Upper lobe of left lung (tissue), 6 donors: Measurements from ENCODE around the gene ANGEL2. TPM values are rescaled to one million over a fixed set of nuclear protein-coding genes. Genes with fewer than 3 reads are reported as not detected.

Experiments
- ATAC-seq, 2 donors: fragments of 200-7000 bp; cut with Tn5 transposase; one replicate each; pipeline ENCODE4 v1.9.1; 2022; ENCODE audit warnings: mild to moderate bottlenecking in 2 of 2, moderate library complexity in 2 of 2; ENCODE audit not compliant: low FRiP score in 2 of 2
- DNase-seq, 2 donors: peaks; one replicate each; pipeline ENCODE4 v3.0.0-alpha.2; 2019 to 2020
- H3K27ac ChIP-seq, 4 donors: fragments of 200-600 bp; sonication (generic); one replicate each; pipeline ENCODE4 v1.5.1; 2016 to 2019
- H3K27me3 ChIP-seq, 4 donors: fragments of 200-600 bp; sonication (generic); one replicate each; pipeline ENCODE4 v1.5.1; 2017 to 2019
- H3K36me3 ChIP-seq, 4 donors: fragments of 200-600 bp; sonication (generic); one replicate each; pipeline ENCODE4 v1.5.1; 2016 to 2019
- H3K4me1 ChIP-seq, 4 donors: fragments of 200-600 bp; sonication (generic); one replicate each; pipeline ENCODE4 v1.5.1; 2018 to 2019
- H3K4me3 ChIP-seq, 4 donors: fragments of 200-600 bp; sonication (generic); one replicate each; pipeline ENCODE4 v1.5.1; 2017 to 2019; ENCODE audit warnings: mild to moderate bottlenecking in 2 of 4, moderate library complexity in 1 of 4
- H3K9me3 ChIP-seq, 4 donors: fragments of 200-600 bp; sonication (generic); one replicate each; pipeline ENCODE4 v1.5.1; 2018 to 2019
- EP300 ChIP-seq, 4 donors: sonication (generic); formaldehyde crosslinking; IDR thresholded peaks; one replicate each; pipeline ENCODE4 v1.5.1; 2017; ENCODE audit warnings: antibody characterized with exemption in 4 of 4, control low read depth in 2 of 4
- POLR2A ChIP-seq, 4 donors: fragments of 450-650 bp; IDR thresholded peaks; one replicate each; pipeline ENCODE4 v1.5.1; 2016 to 2017; ENCODE audit warnings: antibody characterized with exemption in 4 of 4, mild to moderate bottlenecking in 2 of 4
- POLR2AphosphoS5 ChIP-seq, 2 donors: sonication (generic); formaldehyde crosslinking; IDR thresholded peaks; one replicate each; pipeline ENCODE4 v1.5.1; 2017; ENCODE audit warnings: antibody characterized with exemption in 2 of 2
- WGBS, 2 donors: methylation state at CpG; one replicate each; pipeline ENCODE4 v1.1.5; 2017 to 2018; 5-methylcytosine and 5-hydroxymethylcytosine counted together
- total RNA-seq, 6 donors: library from RNA; depleted of rRNA in 4 of 6; stranded (reverse); fragments of >200 nt in 4 of 6; gene quantifications; one replicate each; pipeline versions ENCODE4 v1.1.0 to v1.2.1, GENCODE V29; 2016 to 2021
- TF ChIP-seq, protein P1 (sequence below), 6 experiments: fragments of 450-650 bp in 4 of 6; fragments of 200-600 bp in 2 of 6; sonication (generic) in 2 of 6; IDR thresholded peaks; one replicate each; pipeline ENCODE4 v1.5.1; 2016 to 2019; ENCODE audit warnings: antibody characterized with exemption in 6 of 6
- donor health status: DM: no; HTN: no; CAD: no; lungs with moderate emphysema.
- donor health status: DM: no; HTN: yes; CAD: no; lungs with severe emphysema.

The ANGEL2 gene
- total RNA-seq, 6 donors from 2014 or later, result 29.4 to 68.7 (median 35.6) TPM

DNA sequence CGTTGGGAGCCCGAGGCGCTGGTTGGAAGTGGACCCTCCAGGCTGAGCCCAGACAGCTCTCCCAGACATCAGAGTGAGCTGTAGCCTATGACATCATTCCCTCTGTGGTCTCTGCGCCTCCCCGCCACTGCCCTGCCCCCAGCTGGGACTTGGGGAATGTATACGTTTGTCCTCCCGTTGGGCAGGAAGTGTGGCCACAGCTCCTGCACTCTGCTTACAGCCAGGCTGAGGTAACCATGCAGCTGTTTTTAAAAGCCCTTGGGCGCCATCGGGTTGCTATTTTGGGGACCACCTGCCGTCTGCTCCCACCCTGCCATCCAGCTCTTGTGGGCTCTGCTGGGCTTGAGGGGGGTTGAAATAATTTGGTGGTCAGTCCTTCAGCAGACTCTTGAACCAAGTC lies 57.5 kb downstream of the ANGEL2 start:
- Histone ChIP-seq H3K27me3 (no peaks in the 10 kb centered on the region), H3K4me1 (no peaks in the 10 kb centered on the region), H3K9me3 (no peaks in the 10 kb centered on the region), H3K36me3 (no peaks in the 10 kb centered on the region), H3K27ac (no peak overlapping the region), H3K4me3 (no peak overlapping the region)
- WGBS, 2 donors, result 59 to 100% methylated on average over 3 to 10 of the region's 10 CpGs
- TF ChIP-seq, protein P1, sequence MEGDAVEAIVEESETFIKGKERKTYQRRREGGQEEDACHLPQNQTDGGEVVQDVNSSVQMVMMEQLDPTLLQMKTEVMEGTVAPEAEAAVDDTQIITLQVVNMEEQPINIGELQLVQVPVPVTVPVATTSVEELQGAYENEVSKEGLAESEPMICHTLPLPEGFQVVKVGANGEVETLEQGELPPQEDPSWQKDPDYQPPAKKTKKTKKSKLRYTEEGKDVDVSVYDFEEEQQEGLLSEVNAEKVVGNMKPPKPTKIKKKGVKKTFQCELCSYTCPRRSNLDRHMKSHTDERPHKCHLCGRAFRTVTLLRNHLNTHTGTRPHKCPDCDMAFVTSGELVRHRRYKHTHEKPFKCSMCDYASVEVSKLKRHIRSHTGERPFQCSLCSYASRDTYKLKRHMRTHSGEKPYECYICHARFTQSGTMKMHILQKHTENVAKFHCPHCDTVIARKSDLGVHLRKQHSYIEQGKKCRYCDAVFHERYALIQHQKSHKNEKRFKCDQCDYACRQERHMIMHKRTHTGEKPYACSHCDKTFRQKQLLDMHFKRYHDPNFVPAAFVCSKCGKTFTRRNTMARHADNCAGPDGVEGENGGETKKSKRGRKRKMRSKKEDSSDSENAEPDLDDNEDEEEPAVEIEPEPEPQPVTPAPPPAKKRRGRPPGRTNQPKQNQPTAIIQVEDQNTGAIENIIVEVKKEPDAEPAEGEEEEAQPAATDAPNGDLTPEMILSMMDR (IDR thresholded peaks at IDR 0.05), result no peak
- TF ChIP-seq POLR2A (IDR thresholded peaks at IDR 0.05) (no peak), EP300 (IDR thresholded peaks at IDR 0.05) (no peak), POLR2AphosphoS5 (IDR thresholded peaks at IDR 0.05) (no peak)
- peak in 1 of 2 donors; percentile 50 for ATAC-seq
- DNase-seq, result no peak

DNA sequence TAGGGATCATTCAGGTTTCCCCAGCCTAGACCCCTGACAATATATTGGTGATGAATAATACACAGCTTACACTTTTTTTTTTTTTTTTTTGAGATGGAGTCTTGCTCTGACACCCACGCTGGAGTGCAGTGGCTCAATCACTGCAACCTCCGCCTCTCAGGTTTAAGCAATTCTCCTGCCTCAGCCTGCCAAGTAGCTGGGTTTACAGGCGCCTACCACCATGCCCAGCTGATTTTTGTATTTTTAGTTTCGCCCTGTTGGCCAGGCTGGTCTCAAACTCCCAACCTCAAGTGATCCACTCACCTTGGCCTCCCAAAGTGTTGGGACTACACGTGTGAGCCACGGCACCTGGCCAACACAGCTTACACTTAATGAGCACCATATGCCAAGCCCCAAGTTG lies 58.1 kb downstream of the ANGEL2 start:
- DNase-seq (no peak), ATAC-seq (no peak)
- Histone ChIP-seq H3K36me3 (no peaks in the 10 kb centered on the region), H3K27me3 (no peaks in the 10 kb centered on the region), H3K4me3 (no peak overlapping the region), H3K9me3 (no peaks in the 10 kb centered on the region), H3K27ac (no peak overlapping the region), H3K4me1 (no peaks in the 10 kb centered on the region)
- TF ChIP-seq POLR2AphosphoS5 (IDR thresholded peaks at IDR 0.05), result no peak
- TF ChIP-seq POLR2A (IDR thresholded peaks at IDR 0.05), result no peak
- 87 to 89% methylated on average over 6 of the region's 6 CpGs for WGBS, 2 donors

DNA sequence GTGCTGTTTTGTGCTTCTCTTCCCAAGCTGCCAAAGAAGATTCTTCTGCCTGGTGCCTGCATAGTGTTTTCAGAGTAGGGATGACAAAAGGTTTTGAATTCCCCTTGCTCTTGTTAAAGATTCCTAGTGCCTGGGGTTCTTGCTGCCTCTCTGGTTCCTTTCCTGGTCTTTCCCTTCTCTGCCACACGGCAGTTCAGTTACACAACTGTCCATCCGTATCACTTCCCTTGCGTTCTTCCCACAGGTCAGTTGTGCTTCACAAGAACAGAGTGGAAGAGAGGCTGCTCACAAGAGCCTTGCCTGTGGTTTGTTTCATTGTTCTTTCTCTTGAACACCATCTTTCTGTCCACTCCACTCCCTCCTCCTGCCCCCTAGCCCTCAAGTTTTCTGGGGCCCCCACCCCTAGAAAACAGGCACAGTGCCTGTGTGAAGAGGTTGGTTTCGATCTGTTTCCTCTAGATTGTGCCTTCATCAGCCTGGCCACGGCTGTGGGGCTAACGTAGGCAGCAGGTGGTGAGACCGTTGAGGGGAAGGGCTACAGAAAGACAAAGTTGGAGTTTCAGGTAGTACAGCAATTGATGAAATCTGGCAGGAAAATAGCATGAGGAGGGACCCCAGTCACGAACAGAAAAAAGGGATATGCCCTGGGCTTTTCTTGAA lies 59.6 kb downstream of the ANGEL2 start:
- ATAC-seq, result no peak
- Histone ChIP-seq H3K36me3 (no peaks in the 10 kb centered on the region), H3K9me3 (no peaks in the 10 kb centered on the region), H3K4me1 (peaks cover 1 to 7% (median 6%) of the 10 kb centered on the region in 4 donors), H3K4me3 (no peak overlapping the region), H3K27ac (no peak overlapping the region), H3K27me3 (peaks cover 0 to 1% (median 0%) of the 10 kb centered on the region in 4 donors)
- TF ChIP-seq POLR2A (IDR thresholded peaks at IDR 0.05), result no peak
- TF ChIP-seq EP300 (IDR thresholded peaks at IDR 0.05), result no peak
- no peak for TF ChIP-seq POLR2AphosphoS5 (IDR thresholded peaks at IDR 0.05)
- TF ChIP-seq, protein P1 (IDR thresholded peaks at IDR 0.05), result no peak
- WGBS, 2 donors, result 54 to 80% methylated on average over 8 of the region's 8 CpGs
- no peak for DNase-seq

DNA sequence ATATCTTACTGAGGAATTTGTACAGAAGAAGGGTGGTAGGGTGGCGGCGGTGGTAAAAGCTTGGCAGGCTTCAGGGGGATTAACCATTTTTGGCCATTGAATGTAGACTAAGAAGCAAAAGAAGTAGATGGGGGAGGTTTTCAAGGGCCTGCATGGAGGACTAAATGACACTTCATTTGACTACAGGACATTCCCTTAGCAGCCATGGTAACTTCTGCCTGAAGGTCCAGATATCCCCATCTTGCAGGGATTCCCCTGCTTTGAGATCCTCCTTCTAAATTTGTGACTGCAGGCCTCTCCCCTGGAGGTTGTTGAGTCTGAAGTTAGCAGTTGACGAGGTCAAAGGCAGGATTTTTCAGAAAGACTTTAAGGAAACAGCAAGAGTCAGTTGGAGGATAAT lies 60.6 kb downstream of the ANGEL2 start:
- Histone ChIP-seq H3K27ac (no peak overlapping the region), H3K4me3 (no peak overlapping the region), H3K36me3 (no peaks in the 10 kb centered on the region), H3K27me3 (peaks cover 0 to 7% (median 3%) of the 10 kb centered on the region in 4 donors), H3K4me1 (peaks cover 10 to 17% (median 15%) of the 10 kb centered on the region in 4 donors), H3K9me3 (no peaks in the 10 kb centered on the region)
- ATAC-seq (no peak), DNase-seq (no peak)
- TF ChIP-seq POLR2AphosphoS5 (IDR thresholded peaks at IDR 0.05), result no peak
- TF ChIP-seq POLR2A (IDR thresholded peaks at IDR 0.05), result no peak
- TF ChIP-seq, protein P1 (IDR thresholded peaks at IDR 0.05), result no peak
- no peak for TF ChIP-seq EP300 (IDR thresholded peaks at IDR 0.05)
- WGBS, 2 donors, result 95 to 97% methylated on average over 3 of the region's 3 CpGs

DNA sequence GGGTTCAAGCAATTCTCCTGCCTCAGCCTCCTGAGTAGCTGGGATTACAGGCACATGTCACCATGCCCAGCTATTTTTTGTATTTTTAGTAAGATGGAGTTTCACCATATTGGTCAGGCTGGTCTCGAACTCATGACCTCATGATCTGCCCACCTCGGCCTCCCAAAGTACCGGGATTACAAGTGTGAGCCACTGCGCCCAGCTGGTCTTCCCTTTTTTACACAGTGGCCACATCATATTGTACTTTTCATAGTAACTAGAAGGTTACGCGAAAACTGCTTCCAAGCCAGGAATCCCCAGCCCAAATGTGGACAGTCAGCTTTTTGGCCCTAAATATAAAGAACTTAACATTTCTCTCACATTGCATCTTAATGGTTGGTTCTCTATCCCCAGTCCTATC lies 61.2 kb downstream of the ANGEL2 start:
- no peak for ATAC-seq
- H3K4me3 ChIP-seq, result no peak overlapping the region
- H3K9me3 ChIP-seq, result no peaks in the 10 kb centered on the region
- no peaks in the 10 kb centered on the region for H3K36me3 ChIP-seq
- 96 to 97% methylated on average over 6 of the region's 6 CpGs for WGBS, 2 donors
- TF ChIP-seq, protein P1 (IDR thresholded peaks at IDR 0.05), result no peak
- TF ChIP-seq POLR2AphosphoS5 (IDR thresholded peaks at IDR 0.05) (no peak), POLR2A (IDR thresholded peaks at IDR 0.05) (no peak)
- H3K27ac ChIP-seq, result no peak overlapping the region
- no peak for DNase-seq
- peaks cover 12 to 22% (median 17%) of the 10 kb centered on the region in 4 donors for H3K4me1 ChIP-seq
- peaks cover 0 to 7% (median 3%) of the 10 kb centered on the region in 4 donors for H3K27me3 ChIP-seq
